Smooth muscle cell of the brain vasculature (primary cell): Measurements from ENCODE around the gene TMEM132C.
"Not testable (repeated sequence)": the region's sequence is repeated elsewhere in the genome, so short reads cannot be mapped to it uniquely, and the experiment has no call there.

Experiments
- DNase-seq: peaks from one replicate; pipeline ENCODE4 v3.0.0-alpha.2; 2012; ENCODE audit warnings: low read depth, low spot score

TMEM132C gene

GRCh38 chr12:128267131-128267622, at the start of gene TMEM132C:
Gene TMEM132C, plus strand, starts transcription at chr12:128267170. Its CDS starts 233 bp downstream, at chr12:128267403.
- DNase-seq, result no peak

GRCh38 chr12:128224226-128224625, 42.7 kb upstream of the TMEM132C start:
- DNase-seq, result no peak

GRCh38 chr12:128228581-128228980, 38.4 kb upstream of the TMEM132C start:
- DNase-seq, result no peak

GRCh38 chr12:128235635-128236417, 31.1 kb upstream of the TMEM132C start:
- DNase-seq, result no peak

- no peak for DNase-seq
Observed at GRCh38 chr12:128236525-128236924, 30.4 kb upstream of the TMEM132C start.

- no peak for DNase-seq
Observed at GRCh38 chr12:128240745-128241144, 26.2 kb upstream of the TMEM132C start.

- no peak for DNase-seq
Observed at GRCh38 chr12:128245121-128245520, 21.8 kb upstream of the TMEM132C start.

GRCh38 chr12:128245905-128246304, 21.1 kb upstream of the TMEM132C start:
- DNase-seq, result no peak

GRCh38 chr12:128250096-128250495, 16.9 kb upstream of the TMEM132C start:
- no peak for DNase-seq

GRCh38 chr12:128253829-128254228, 13.1 kb upstream of the TMEM132C start:
- not testable (repeated sequence) for DNase-seq

- no peak for DNase-seq
Observed at GRCh38 chr12:128258866-128259555, 8.0 kb upstream of the TMEM132C start.

- DNase-seq, result no peak
Observed at GRCh38 chr12:128259556-128260070, 7.4 kb upstream of the TMEM132C start.

- no peak for DNase-seq
Observed at GRCh38 chr12:128261757-128262156, 5.2 kb upstream of the TMEM132C start.

- DNase-seq, result no peak
Observed at GRCh38 chr12:128265566-128265965, 1.4 kb upstream of the TMEM132C start.

GRCh38 chr12:128266086-128266485, 884 bp upstream of the TMEM132C start:
- DNase-seq, result no peak

GRCh38 chr12:128266541-128267130, 334 bp upstream of the TMEM132C start:
- no peak for DNase-seq

- DNase-seq, result no peak
Observed at GRCh38 chr12:128267651-128268378, 845 bp downstream of the TMEM132C start.

- DNase-seq, result no peak
Observed at GRCh38 chr12:128268379-128268995, 1.5 kb downstream of the TMEM132C start.

GRCh38 chr12:128269181-128269591, 2.2 kb downstream of the TMEM132C start:
- no peak for DNase-seq

- DNase-seq, result no peak
Observed at GRCh38 chr12:128276471-128276870, 9.5 kb downstream of the TMEM132C start.

- no peak for DNase-seq
Observed at GRCh38 chr12:128286970-128287369, 20.0 kb downstream of the TMEM132C start.
